Left ventricle myocardium inferior (tissue), 1 donor: Measurements from ENCODE around the gene C2orf42. TPM values are rescaled to one million over a fixed set of nuclear protein-coding genes. Genes with fewer than 3 reads are reported as not detected.
"Not testable (repeated sequence)": the region's sequence is repeated elsewhere in the genome, so short reads cannot be mapped to it uniquely, and the experiment has no call there.

Experiments
- DNase-seq: peaks from one replicate; pipeline ENCODE4 v3.0.0-alpha.2; 2020
- H3K27ac ChIP-seq: fragments of 200-600 bp; replicated peaks from 2 replicates; pipeline ENCODE4 v1.8.0; 2021
- H3K27me3 ChIP-seq: fragments of 200-600 bp; 2 replicates; pipeline ENCODE4 v1.8.0; 2021; ENCODE audit warnings: low read depth
- H3K36me3 ChIP-seq: fragments of 200-600 bp; 2 replicates; pipeline ENCODE4 v1.8.0; 2021
- H3K4me1 ChIP-seq: fragments of 200-600 bp; 2 replicates; pipeline ENCODE4 v1.8.0; 2021
- H3K4me3 ChIP-seq: fragments of 200-600 bp; 2 replicates; pipeline ENCODE4 v1.8.0; 2021; ENCODE audit warnings: mild to moderate bottlenecking, moderate library complexity
- H3K9me3 ChIP-seq: fragments of 200-600 bp; replicated peaks from 2 replicates; pipeline ENCODE4 v1.8.0; 2021
- intact Hi-C: fragments of 100-400 bp; cut with micrococcal nuclease; formaldehyde crosslinking; loops from one replicate; pipeline ENCODE4 v1.11.0; 2022
- total RNA-seq: library from RNA; stranded (reverse); fragmentation: NEBNext Ultra II Directional; extraction: Animal tissue kit (Norgen Biotek cat#: 25700); gene quantifications from one replicate; pipeline ENCODE4 v1.2.1, GENCODE V29; 2021
- TF ChIP-seq, protein P1 (sequence below): fragments of 200-600 bp; IDR thresholded peaks from 2 replicates; pipeline ENCODE4 v1.8.0; 2021; ENCODE audit warnings: antibody characterized with exemption, mild to moderate bottlenecking, borderline replicate concordance
- donor health status: DM: no; HTN: yes; CAD: no; lungs with severe emphysema.

Gene C2orf42
- total RNA-seq, 1 donor from 2014 or later = 14.6 TPM

DNA sequence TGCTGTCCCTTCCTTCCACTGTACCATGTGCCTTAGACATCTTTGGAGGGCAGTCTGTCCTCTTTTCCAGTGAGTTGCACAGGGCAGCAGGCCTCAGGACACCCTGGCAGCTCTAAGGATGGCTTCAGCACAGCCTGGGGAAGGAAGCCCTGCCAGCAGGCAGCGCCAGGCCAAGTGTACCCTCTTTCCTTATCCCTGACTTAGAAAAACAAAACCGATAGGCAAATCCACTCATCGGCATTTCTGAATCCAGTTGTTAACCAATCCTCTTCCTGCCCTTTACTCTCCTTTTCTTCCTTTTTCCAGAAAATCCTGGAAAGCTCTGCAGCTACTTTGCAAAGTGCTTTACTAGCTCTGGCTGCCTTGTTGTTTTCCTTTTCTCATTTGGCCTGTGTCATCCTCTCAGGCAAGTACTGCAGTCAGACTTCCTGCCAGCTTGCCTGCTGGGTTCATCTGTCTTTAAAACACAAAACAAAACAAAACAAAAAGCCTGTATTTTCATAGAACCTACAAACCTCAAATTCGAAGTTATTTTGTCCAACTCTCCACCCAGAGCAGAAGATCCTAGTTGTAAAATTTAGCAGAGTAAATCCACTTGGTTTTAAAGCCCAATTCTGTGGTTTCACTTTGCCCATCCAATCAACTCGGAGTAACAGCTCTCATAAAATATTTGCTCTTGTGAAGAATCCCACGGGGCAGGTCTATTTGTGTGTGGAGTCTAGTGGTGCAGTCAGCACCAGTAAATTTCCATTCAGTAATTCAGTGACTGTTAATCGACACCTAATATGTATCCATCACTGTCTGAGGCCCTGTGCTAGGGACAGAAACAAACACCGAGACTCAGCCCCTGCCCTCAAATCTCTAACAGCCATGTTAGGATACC, 58.3 kb downstream of the C2orf42 start:
- peak overlapping the region; percentile 57 for H3K4me3 ChIP-seq
- peak; percentile 52 for DNase-seq
- H3K27ac ChIP-seq = peak overlapping the region; percentile 94
- intact Hi-C loops = no loop called here
- H3K4me1 ChIP-seq = peaks cover 65% of the 10 kb centered on the region
- no peaks in the 10 kb centered on the region for H3K36me3 ChIP-seq
- H3K9me3 ChIP-seq = no peaks in the 10 kb centered on the region
- H3K27me3 ChIP-seq = no peaks in the 10 kb centered on the region
- TF ChIP-seq, protein P1, sequence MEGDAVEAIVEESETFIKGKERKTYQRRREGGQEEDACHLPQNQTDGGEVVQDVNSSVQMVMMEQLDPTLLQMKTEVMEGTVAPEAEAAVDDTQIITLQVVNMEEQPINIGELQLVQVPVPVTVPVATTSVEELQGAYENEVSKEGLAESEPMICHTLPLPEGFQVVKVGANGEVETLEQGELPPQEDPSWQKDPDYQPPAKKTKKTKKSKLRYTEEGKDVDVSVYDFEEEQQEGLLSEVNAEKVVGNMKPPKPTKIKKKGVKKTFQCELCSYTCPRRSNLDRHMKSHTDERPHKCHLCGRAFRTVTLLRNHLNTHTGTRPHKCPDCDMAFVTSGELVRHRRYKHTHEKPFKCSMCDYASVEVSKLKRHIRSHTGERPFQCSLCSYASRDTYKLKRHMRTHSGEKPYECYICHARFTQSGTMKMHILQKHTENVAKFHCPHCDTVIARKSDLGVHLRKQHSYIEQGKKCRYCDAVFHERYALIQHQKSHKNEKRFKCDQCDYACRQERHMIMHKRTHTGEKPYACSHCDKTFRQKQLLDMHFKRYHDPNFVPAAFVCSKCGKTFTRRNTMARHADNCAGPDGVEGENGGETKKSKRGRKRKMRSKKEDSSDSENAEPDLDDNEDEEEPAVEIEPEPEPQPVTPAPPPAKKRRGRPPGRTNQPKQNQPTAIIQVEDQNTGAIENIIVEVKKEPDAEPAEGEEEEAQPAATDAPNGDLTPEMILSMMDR = no peak

DNA sequence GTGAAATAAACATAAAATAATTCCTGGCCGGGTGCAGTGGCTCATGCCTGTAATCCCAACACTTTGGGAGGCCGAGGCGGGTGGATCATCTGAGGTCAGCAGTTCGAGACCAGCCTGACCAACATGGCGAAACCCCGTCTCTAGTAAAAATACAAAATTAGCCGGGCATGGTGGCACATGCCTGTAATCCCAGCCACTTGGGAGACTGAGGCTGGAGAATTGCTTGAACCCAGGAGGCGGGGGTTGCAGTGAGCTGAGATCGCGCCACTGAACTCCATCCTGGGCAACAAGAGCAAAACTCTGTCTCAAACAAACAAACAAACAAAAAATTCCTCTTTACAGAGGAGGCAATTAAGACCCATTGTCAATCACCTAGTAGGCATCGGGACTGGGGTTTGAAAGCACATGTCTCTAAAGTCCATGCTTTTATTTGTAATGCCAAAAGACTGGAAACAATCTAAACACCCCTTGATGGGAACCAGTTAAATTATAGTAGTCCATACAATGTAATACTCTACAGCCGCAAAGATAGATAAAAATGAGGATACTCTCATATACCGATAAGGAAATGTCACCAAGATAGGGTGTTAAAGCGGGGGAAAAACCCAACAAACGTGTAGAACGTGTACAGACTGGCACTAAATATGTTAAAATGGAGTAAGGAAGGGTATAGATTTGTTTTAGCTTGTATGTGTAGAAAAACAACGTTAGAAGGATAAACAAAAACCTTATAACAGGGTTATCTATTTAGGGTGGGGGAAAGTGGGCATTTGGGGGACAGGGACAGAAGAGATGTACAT, 59.3 kb downstream of the C2orf42 start:
- DNase-seq, H3K9me3 ChIP-seq, H3K27me3 ChIP-seq, H3K36me3 ChIP-seq, intact Hi-C loops: not testable (repeated sequence)
- peak overlapping the region; percentile 57 for H3K4me3 ChIP-seq
- H3K27ac ChIP-seq = peak overlapping the region; percentile 94
- peaks cover 72% of the 10 kb centered on the region for H3K4me1 ChIP-seq

DNA sequence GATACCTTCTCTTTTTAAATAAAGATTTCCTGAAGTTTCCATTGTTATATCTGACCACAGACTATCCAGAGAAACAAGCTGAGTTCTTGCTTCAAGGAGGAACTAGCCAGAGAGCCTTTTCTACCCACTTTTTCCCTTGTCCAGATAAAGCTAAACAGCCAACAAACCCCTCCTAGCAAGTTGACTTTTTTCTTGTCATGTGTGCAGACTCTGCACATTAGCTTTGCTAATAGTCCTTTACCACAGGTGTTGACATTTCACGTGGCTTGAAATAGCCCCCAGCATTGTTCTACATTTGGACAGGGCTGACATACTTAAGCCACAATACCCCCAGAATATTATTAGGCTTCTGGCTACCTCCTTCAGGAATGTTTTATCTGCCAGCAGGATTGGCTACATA, 62.8 kb downstream of the C2orf42 start:
- no peak for DNase-seq
- TF ChIP-seq, protein P1 = no peak
- H3K27ac ChIP-seq = peak overlapping the region; percentile 22
- H3K27me3 ChIP-seq = no peaks in the 10 kb centered on the region
- H3K36me3 ChIP-seq = no peaks in the 10 kb centered on the region
- intact Hi-C loops = no loop called here
- no peaks in the 10 kb centered on the region for H3K9me3 ChIP-seq
- H3K4me3 ChIP-seq = no peak overlapping the region
- H3K4me1 ChIP-seq = peaks cover 67% of the 10 kb centered on the region

DNA sequence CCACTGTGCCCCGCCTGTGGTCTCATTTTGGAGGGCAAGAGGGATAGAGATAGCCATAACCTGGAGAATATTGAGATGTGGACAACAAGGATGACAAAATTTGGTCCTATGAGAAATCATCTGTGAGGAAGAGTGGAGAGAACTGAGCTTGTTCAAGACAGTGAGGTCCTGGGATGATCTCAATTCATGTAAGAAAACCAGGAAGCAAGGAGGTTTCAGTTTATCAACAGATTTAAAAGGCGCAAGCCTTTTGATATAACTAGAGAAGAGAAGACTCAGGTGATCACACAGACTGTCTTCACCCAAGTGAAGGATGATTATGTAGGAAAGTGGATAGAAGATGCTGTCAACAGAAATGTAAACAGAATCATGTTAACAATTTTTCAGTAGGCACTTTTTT, 64.4 kb downstream of the C2orf42 start:
- intact Hi-C loops = no loop called here
- H3K4me3 ChIP-seq = no peak overlapping the region
- no peak overlapping the region for H3K27ac ChIP-seq
- no peaks in the 10 kb centered on the region for H3K27me3 ChIP-seq
- TF ChIP-seq, protein P1 = no peak
- DNase-seq = no peak
- peaks cover 53% of the 10 kb centered on the region for H3K4me1 ChIP-seq
- H3K36me3 ChIP-seq = no peaks in the 10 kb centered on the region
- H3K9me3 ChIP-seq = no peaks in the 10 kb centered on the region

DNA sequence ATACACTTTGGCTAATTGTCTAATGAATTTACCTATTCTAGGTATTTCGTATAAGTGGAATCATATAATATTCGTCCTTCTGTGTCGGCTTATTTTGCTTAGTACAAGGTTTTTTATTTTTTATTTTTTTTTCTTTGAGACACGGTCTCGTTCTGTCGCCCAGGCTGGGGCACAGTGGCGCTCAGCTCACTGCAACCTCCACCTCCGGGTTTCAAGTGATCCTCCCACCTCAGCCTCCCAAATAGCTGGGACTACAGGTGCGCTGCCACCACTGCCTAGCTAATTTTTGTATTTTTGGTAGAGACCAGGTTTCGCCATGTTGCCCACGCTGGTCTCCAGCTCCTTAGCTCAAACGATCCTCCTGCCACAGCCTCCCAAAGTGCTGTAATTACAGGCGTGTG, 65.3 kb downstream of the C2orf42 start:
- TF ChIP-seq, protein P1 = no peak
- intact Hi-C loops = no loop called here
- no peaks in the 10 kb centered on the region for H3K36me3 ChIP-seq
- H3K4me3 ChIP-seq = peak overlapping the region; percentile 71
- H3K9me3 ChIP-seq = no peaks in the 10 kb centered on the region
- no peak for DNase-seq
- no peaks in the 10 kb centered on the region for H3K27me3 ChIP-seq
- peak overlapping the region; percentile 100 for H3K27ac ChIP-seq
- peaks cover 45% of the 10 kb centered on the region for H3K4me1 ChIP-seq
